Testis (tissue), 2 donors: ENCODE data around the gene ODAPH.

Experiments
- POLR2A ChIP-seq: fragments of 450-650 bp; IDR thresholded peaks from one replicate; pipeline ENCODE4 v1.6.1; 2017; ENCODE audit warnings: antibody characterized with exemption, mild to moderate bottlenecking, moderate library complexity
- TF ChIP-seq, protein P1 (sequence below), 3 experiments: fragments of 450-650 bp in 2 of 3; fragments of 200-600 bp in 1 of 3; sonication (generic) in 1 of 3; IDR thresholded peaks; one replicate each; pipeline ENCODE4 v1.5.1; 2016 to 2019; ENCODE audit warnings: antibody characterized with exemption in 3 of 3, mild to moderate bottlenecking in 2 of 3, moderate library complexity in 1 of 3

DNA sequence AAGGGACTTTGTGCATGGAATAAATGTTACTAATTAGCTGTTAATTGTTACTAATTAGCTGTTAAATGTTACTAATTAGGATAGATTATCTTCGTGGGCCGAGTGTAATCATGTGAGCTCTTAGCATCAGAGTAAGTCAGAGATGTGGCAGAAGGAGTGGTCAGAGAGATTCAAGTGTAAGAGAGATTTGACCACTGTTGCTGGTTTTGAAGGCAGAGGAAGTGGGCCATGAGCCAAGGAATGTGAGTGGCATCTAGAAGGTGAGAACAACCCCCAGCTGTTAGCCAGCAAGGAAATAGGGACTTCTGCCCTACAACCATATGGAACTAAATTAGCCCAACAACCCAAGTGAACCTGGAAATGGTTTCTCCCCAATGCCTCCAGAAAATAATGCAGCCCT, 28.2 kb downstream of the ODAPH start:
- TF ChIP-seq, protein P1, sequence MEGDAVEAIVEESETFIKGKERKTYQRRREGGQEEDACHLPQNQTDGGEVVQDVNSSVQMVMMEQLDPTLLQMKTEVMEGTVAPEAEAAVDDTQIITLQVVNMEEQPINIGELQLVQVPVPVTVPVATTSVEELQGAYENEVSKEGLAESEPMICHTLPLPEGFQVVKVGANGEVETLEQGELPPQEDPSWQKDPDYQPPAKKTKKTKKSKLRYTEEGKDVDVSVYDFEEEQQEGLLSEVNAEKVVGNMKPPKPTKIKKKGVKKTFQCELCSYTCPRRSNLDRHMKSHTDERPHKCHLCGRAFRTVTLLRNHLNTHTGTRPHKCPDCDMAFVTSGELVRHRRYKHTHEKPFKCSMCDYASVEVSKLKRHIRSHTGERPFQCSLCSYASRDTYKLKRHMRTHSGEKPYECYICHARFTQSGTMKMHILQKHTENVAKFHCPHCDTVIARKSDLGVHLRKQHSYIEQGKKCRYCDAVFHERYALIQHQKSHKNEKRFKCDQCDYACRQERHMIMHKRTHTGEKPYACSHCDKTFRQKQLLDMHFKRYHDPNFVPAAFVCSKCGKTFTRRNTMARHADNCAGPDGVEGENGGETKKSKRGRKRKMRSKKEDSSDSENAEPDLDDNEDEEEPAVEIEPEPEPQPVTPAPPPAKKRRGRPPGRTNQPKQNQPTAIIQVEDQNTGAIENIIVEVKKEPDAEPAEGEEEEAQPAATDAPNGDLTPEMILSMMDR (IDR thresholded peaks at IDR 0.05) = no peak
- TF ChIP-seq POLR2A = no peak
